GM12878 (cell line): Measurements from ENCODE around the gene UBE2F. TPM values are rescaled to one million over a fixed set of nuclear protein-coding genes. Genes with fewer than 3 reads are reported as not detected.

Source experiments
- ATAC-seq: fragments of 200-7000 bp; cut with Tn5 transposase; 3 replicates; pipeline ENCODE4 v1.9.1; 2020; ENCODE audit warnings: mild to moderate bottlenecking, moderate library complexity
- BruUV-seq: library from RNA; stranded (reverse); fragments of 400-500 nt; replicated peaks from 2 replicates; lab custom pipeline; 2021; lab: Mats Ljungman, UMichigan
- CTCF ChIA-PET: fragments of 300-600 bp; sonication (Branson Sonifier 250); formaldehyde crosslinking; extraction: SDS; loops from one replicate; lab custom pipeline; 2021; ENCODE audit warnings: inconsistent platforms; lab: Yijun Ruan, JAX
- POLR2A ChIA-PET: fragments of 350-600 bp; formaldehyde crosslinking; extraction: SDS; loops from one replicate; lab custom pipeline; 2021; ENCODE audit warnings: inconsistent platforms; lab: Charles Lee
- RAD21 ChIA-PET: fragments of 300-600 bp; sonication (Branson Sonifier 250); formaldehyde crosslinking; loops from one replicate; lab custom pipeline; 2023; ENCODE audit warnings: antibody characterized with exemption; ENCODE audit not compliant: unreplicated experiment; lab: Charles Lee
- SMC1A ChIA-PET: fragments of 300-600 bp; sonication (Branson Sonifier 250); formaldehyde crosslinking; loops from one replicate; lab custom pipeline; 2023; ENCODE audit not compliant: unreplicated experiment, uncharacterized antibody; lab: Charles Lee
- DNase-seq: peaks from one replicate; pipeline ENCODE4 v3.0.0-alpha.2; 2011; ENCODE audit warnings: low read depth, low spot score
- FAIRE-seq: peaks from 3 replicates; lab custom pipeline; 2011; peaks lifted over from hg19 to GRCh38; lab: Jason Lieb, UNC
- H2AFZ ChIP-seq: 2 replicates; pipeline ENCODE4 v1.6.0; 2011; ENCODE audit warnings: low read depth, low read length, control low read depth; ENCODE audit not compliant: control insufficient read depth
- H3K27ac ChIP-seq: 2 replicates; pipeline ENCODE4 v1.5.1; 2011; ENCODE audit warnings: control low read depth; ENCODE audit not compliant: control insufficient read depth, insufficient read depth
- H3K27me3 ChIP-seq, 2 experiments: replicated peaks in 1 of 2; 2 replicates each; pipeline versions ENCODE4 v1.6.0 to v1.6.1; 2011; ENCODE audit warnings: low read length in 1 of 2; ENCODE audit not compliant: control insufficient read depth in 2 of 2, insufficient read depth in 2 of 2
- H3K36me3 ChIP-seq, 2 experiments: 2 replicates each; pipeline ENCODE4 v1.5.1; 2011; ENCODE audit warnings: low read length in 1 of 2; ENCODE audit not compliant: control insufficient read depth in 2 of 2, insufficient read depth in 2 of 2
- H3K4me1 ChIP-seq: 2 replicates; pipeline ENCODE4 v1.6.1; 2011; ENCODE audit warnings: mild to moderate bottlenecking, low read length, moderate library complexity, mixed read lengths; ENCODE audit not compliant: control insufficient read depth, insufficient read depth
- H3K4me2 ChIP-seq: 2 replicates; pipeline ENCODE4 v1.6.0; 2011; ENCODE audit warnings: control low read depth; ENCODE audit not compliant: control insufficient read depth, insufficient read depth
- H3K4me3 ChIP-seq: fragments of 200-600 bp; sonication (generic); 2 replicates; pipeline ENCODE4 v1.5.1; 2016
- H3K79me2 ChIP-seq: 2 replicates; pipeline ENCODE4 v1.6.0; 2011; ENCODE audit warnings: low read length; ENCODE audit not compliant: control insufficient read depth, insufficient read depth
- H3K9ac ChIP-seq: 2 replicates; pipeline ENCODE4 v1.8.0; 2011; ENCODE audit warnings: low read length, control low read depth, mixed read lengths; ENCODE audit not compliant: control insufficient read depth, insufficient read depth
- H3K9me3 ChIP-seq: replicated peaks from 3 replicates; pipeline ENCODE4 v1.5.1; 2011; ENCODE audit warnings: mild to moderate bottlenecking, low read length; ENCODE audit not compliant: control insufficient read depth, insufficient read depth
- H4K20me1 ChIP-seq: 2 replicates; pipeline ENCODE4 v1.6.0; 2011; ENCODE audit not compliant: control insufficient read depth, insufficient read depth
- ASH2L ChIP-seq: fragments of 300-600, 200-600 bp; sonication (generic); IDR thresholded peaks from 2 replicates; pipeline ENCODE4 v1.6.1; 2017; ENCODE audit warnings: low read depth, mild to moderate bottlenecking, borderline replicate concordance
- CHD1 ChIP-seq: IDR thresholded peaks from 2 replicates; pipeline ENCODE4 v1.6.1; 2012; ENCODE audit warnings: low read depth, low read length, improper control_type of control experiment
- HCFC1 ChIP-seq: fragments of 150-350 bp; IDR thresholded peaks from 2 replicates; pipeline ENCODE4 v1.6.1; 2014; ENCODE audit warnings: low read length
- IKZF1 ChIP-seq: fragments of 450-650 bp; conservative IDR thresholded peaks from 2 replicates; pipeline ENCODE4 v1.6.1; 2017; ENCODE audit warnings: antibody characterized with exemption, mild to moderate bottlenecking
- MEF2A ChIP-seq: IDR thresholded peaks from 2 replicates; pipeline ENCODE4 v1.6.1; 2011; ENCODE audit warnings: low read depth, mild to moderate bottlenecking, low read length, moderate library complexity; ENCODE audit not compliant: insufficient read depth
- MYC ChIP-seq: IDR thresholded peaks from 2 replicates; pipeline ENCODE4 v1.6.1; 2011; ENCODE audit warnings: mild to moderate bottlenecking, low read length, moderate library complexity, inconsistent platforms; ENCODE audit not compliant: insufficient read depth, insufficient replicate concordance, insufficient read length, severe bottlenecking
- RAD21 ChIP-seq: IDR thresholded peaks from 2 replicates; pipeline ENCODE4 v1.6.1; 2011; ENCODE audit warnings: mild to moderate bottlenecking, low read depth, low read length, moderate library complexity; ENCODE audit not compliant: insufficient read depth
- RBBP5 ChIP-seq: fragments of 200-600 bp; sonication (generic); conservative IDR thresholded peaks from 2 replicates; pipeline ENCODE4 v1.6.1; 2016
- RUNX3 ChIP-seq: IDR thresholded peaks from 2 replicates; pipeline ENCODE4 v1.6.1; 2012; ENCODE audit warnings: low read length, inconsistent platforms
- SPI1 ChIP-seq: IDR thresholded peaks from 2 replicates; pipeline ENCODE4 v1.6.1; 2011; ENCODE audit warnings: low read depth, mild to moderate bottlenecking, low read length, moderate library complexity, borderline replicate concordance; ENCODE audit not compliant: insufficient read depth
- ZNF274 ChIP-seq: IDR thresholded peaks from one replicate; pipeline ENCODE4 v1.8.0; 2011; ENCODE audit not compliant: insufficient read length, insufficient read depth
- ZNF384 ChIP-seq: IDR thresholded peaks from 2 replicates; pipeline ENCODE4 v1.6.1; 2012; ENCODE audit warnings: low read depth, mild to moderate bottlenecking, low read length, improper control_type of control experiment, borderline replicate concordance
- ZZZ3 ChIP-seq: IDR thresholded peaks from 2 replicates; pipeline ENCODE4 v1.6.1; 2011; ENCODE audit warnings: low read depth; ENCODE audit not compliant: control insufficient read depth, insufficient read length
- WGBS: methylation state at CpG from one replicate; pipeline ENCODE4 v1.1.6; 2016; ENCODE audit warnings: low lambda C conversion rate; ENCODE audit not compliant: insufficient replicate concordance, insufficient coverage; ENCODE audit errors: missing lambda C conversion rate; 5-methylcytosine and 5-hydroxymethylcytosine counted together
- in situ Hi-C: fragments of 300-500 bp; cut with MboI; formaldehyde crosslinking; loops from 9 replicates; pipeline ENCODE4 v1.14.3; 2018; ENCODE audit warnings: mixed read lengths
- intact Hi-C: fragments of 100-400 bp; cut with micrococcal nuclease; formaldehyde crosslinking; loops from one replicate; pipeline ENCODE4 v1.14.2; 2022; ENCODE audit not compliant: unreplicated experiment
- polyA plus RNA-seq, 11 experiments: library from polyadenylated mRNA; depleted of rRNA in 4 of 11; unstranded in 6 of 11; stranded (reverse) in 5 of 11; fragments of >200 nt; fragmentation: Nextera tagmentation in 4 of 11; fragmentation: Illumina TruSeq in 1 of 11; extraction: Ambion mirVana in 4 of 11; extraction: Trizol in 1 of 11; gene quantifications; 1 replicate in 1 of 11; 2 replicates in 10 of 11; pipeline versions ENCODE4 v1.2.1 to v1.2.3, GENCODE V29; 2011 to 2016; ENCODE audit warnings: inconsistent platforms in 2 of 11, missing spikeins in 2 of 11, low read depth in 1 of 11
- total RNA-seq, 4 experiments: library from RNA; depleted of rRNA in 3 of 4; stranded (reverse); fragments of >200 nt in 3 of 4; fragmentation: Illumina TruSeq in 1 of 4; extraction: Trizol in 1 of 4; gene quantifications; 2 replicates each; pipeline versions ENCODE4 v1.2.1 to v1.2.3, GENCODE V29; 2013 to 2021
- TF ChIP-seq, protein P1 (sequence below): IDR thresholded peaks from 2 replicates; pipeline ENCODE4 v1.6.1; 2011; ENCODE audit warnings: low read depth, low read length, improper control_type of control experiment, borderline replicate concordance

UBE2F gene
- total and polyA plus RNA-seq, 10 of the 15 experiments (the other 5 are each of a cell fraction or from before 2014, with no cell fraction given) = 12.3 to 64.4 (median 31.5) TPM

DNA sequence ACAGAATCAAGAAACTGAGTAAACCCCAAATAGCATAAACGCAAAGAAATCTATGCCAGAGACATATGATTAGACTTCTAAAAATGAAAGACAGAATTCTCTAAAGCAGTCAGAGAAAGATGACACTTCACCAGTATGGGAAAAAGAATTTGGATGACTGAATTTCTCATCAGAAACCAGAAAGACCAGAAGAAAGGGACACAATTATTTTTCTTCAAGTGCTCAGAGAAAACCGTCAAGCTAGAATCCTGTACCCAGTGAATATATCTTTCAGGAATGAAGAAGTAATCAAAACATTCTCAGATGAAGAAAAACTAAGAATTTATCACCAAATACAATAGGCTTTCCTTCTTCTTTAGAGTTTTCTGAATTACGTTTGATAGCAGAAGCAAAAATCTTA lies 119.1 kb downstream of the UBE2F start:
- no peak for FAIRE-seq
- TSS peak; percentile 8 for BruUV-seq
- Histone ChIP-seq H3K27me3 (no peaks in the 10 kb centered on the region), H3K36me3 (peaks cover 15 to 24% of the 10 kb centered on the region in 2 experiments), H2AFZ (no peak overlapping the region), H3K79me2 (no peaks in the 10 kb centered on the region), H3K4me3 (no peak overlapping the region), H3K9me3 (no peaks in the 10 kb centered on the region), H3K4me1 (no peaks in the 10 kb centered on the region), H3K27ac (no peak overlapping the region), H3K9ac (no peak overlapping the region), H4K20me1 (no peaks in the 10 kb centered on the region), H3K4me2 (no peak overlapping the region)
- no peak for DNase-seq
- CTCF ChIA-PET = interaction anchor here (0.6 kb wide), 1 partner anchor 53 kb away, joined by 3 read pairs; no protein-coding TSS in a partner anchor
- intact Hi-C loops = no loop called here
- in situ Hi-C loops = no loop called here
- SMC1A ChIA-PET = interaction anchor here (0.7 kb wide), 1 partner anchor 12 kb away, joined by 3 read pairs; no protein-coding TSS in a partner anchor
- RAD21 ChIA-PET = no interaction called here
- WGBS = 98% methylated on average over 3 of the region's 3 CpGs
- POLR2A ChIA-PET = no interaction called here
- TF ChIP-seq ASH2L (no peak), ZZZ3 (no peak), CHD1 (no peak), ZNF274 (no peak)
- ATAC-seq = no peak

GRCh38 chr2:238087211-238087610 lies 120.4 kb downstream of the UBE2F start:
- no peak overlapping the region for H3K9ac ChIP-seq
- no peaks in the 10 kb centered on the region for H3K4me1 ChIP-seq
- ChIA-PET POLR2A (interaction anchor here (0.7 kb wide), 1 partner anchor 12 kb away, joined by 5 read pairs; no protein-coding TSS in a partner anchor), CTCF (interaction anchor here (1.1 to 2.5 kb wide), 3 partner anchors 12 to 118 kb away, joined by 4 to 7 read pairs (median 6); no protein-coding TSS in a partner anchor), SMC1A (interaction anchor here (1.0 to 2.2 kb wide), 6 partner anchors 12 to 119 kb away, joined by 4 to 8 read pairs (median 4); partner anchors contain the start of gene ESPNL), RAD21 (interaction anchor here (0.6 to 1.4 kb wide), 4 partner anchors 11 to 115 kb away, joined by 3 to 7 read pairs (median 4); no protein-coding TSS in a partner anchor)
- no peaks in the 10 kb centered on the region for H4K20me1 ChIP-seq
- no peaks in the 10 kb centered on the region for H3K79me2 ChIP-seq
- no TSS peak for BruUV-seq
- H3K27me3 ChIP-seq = no peaks in the 10 kb centered on the region
- no peak overlapping the region for H3K27ac ChIP-seq
- intact Hi-C loops = no loop called here
- H2AFZ ChIP-seq = no peak overlapping the region
- H3K4me2 ChIP-seq = no peak overlapping the region
- no peaks in the 10 kb centered on the region for H3K9me3 ChIP-seq
- peaks cover 10 to 15% of the 10 kb centered on the region in 2 experiments for H3K36me3 ChIP-seq
- WGBS = 70% methylated on average over 2 of the region's 2 CpGs
- FAIRE-seq = peak; percentile 79
- in situ Hi-C loops = no loop called here
- ATAC-seq = peak; percentile 50
- DNase-seq = no peak
- H3K4me3 ChIP-seq = no peak overlapping the region
- TF ChIP-seq IKZF1 (peak; percentile 48; the same call in 1 of the 2 replicates), MEF2A (no peak), MYC (no peak), RUNX3 (peak; percentile 34), SPI1 (peak; percentile 87), ZZZ3 (no peak), HCFC1 (no peak), RBBP5 (no peak), RAD21 (no peak), ZNF384 (no peak)
- TF ChIP-seq, protein P1, sequence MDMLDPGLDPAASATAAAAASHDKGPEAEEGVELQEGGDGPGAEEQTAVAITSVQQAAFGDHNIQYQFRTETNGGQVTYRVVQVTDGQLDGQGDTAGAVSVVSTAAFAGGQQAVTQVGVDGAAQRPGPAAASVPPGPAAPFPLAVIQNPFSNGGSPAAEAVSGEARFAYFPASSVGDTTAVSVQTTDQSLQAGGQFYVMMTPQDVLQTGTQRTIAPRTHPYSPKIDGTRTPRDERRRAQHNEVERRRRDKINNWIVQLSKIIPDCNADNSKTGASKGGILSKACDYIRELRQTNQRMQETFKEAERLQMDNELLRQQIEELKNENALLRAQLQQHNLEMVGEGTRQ = no peak
